Measurements from ENCODE around the gene AGAP3. TPM values are rescaled to one million over a fixed set of nuclear protein-coding genes. Genes with fewer than 3 reads are reported as not detected.

The AGAP3 gene
- total and polyA plus RNA-seq, 2 donors (not counting 1 experiment from before 2014, with no cell fraction given): 32.9 to 34.2 TPM

DNA sequence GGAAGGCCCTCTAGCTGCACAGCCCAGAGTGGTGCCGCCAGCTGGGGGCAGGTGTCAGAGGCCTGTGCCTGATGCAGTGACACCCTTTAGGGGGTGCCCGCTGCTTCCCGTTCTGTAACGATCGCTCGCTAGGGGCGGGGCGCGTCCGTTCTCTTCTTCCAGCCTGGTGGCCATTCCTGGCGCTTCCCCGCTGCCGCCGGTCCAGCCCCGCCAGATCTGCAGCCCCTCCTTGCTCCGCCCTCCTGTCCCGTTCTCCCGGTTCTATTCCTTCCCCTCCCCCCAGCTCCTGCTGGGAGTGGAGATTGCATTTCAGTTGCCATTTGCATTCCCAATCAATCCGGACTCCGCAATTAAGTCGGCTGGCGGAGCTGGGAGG, 39.2 kb downstream of the AGAP3 start:
- peak overlapping the region; percentile 26 for H2AFZ ChIP-seq (ENCODE audit: low read length)
- peak overlapping the region; percentile 23 for H3K9ac ChIP-seq (ENCODE audit: insufficient read depth, low read length)
- H3K4me1 ChIP-seq (ENCODE audit: control insufficient read depth, extremely low read depth, insufficient read depth, low read length): peaks cover 5% of the 10 kb centered on the region
- peaks cover 23% of the 10 kb centered on the region for H3K36me3 ChIP-seq (ENCODE audit: control insufficient read depth, insufficient read depth, low read length)
- H3K4me2 ChIP-seq (ENCODE audit: extremely low read depth, insufficient read depth, low read length): peak overlapping the region; percentile 90
- no peaks in the 10 kb centered on the region for H4K20me1 ChIP-seq (ENCODE audit: control insufficient read depth, extremely low read depth, insufficient read depth, low read length)
- peak overlapping the region; percentile 33 to 54 (median 42) for H3K4me3 ChIP-seq (replicated peaks in 1 of 4; ENCODE audit: control extremely low read depth in 1 of 4, insufficient read depth in 1 of 4, low read depth in 3 of 4, low read length in 4 of 4)
- H3K79me2 ChIP-seq (ENCODE audit: control insufficient read depth, insufficient read depth, low read length): no peaks in the 10 kb centered on the region
- no peaks in the 10 kb centered on the region for H3K27me3 ChIP-seq (ENCODE audit: control insufficient read depth, insufficient read depth, low read length)
- no peak overlapping the region for H3K27ac ChIP-seq (ENCODE audit: insufficient read depth, low read length)
- TF ChIP-seq, protein P1, sequence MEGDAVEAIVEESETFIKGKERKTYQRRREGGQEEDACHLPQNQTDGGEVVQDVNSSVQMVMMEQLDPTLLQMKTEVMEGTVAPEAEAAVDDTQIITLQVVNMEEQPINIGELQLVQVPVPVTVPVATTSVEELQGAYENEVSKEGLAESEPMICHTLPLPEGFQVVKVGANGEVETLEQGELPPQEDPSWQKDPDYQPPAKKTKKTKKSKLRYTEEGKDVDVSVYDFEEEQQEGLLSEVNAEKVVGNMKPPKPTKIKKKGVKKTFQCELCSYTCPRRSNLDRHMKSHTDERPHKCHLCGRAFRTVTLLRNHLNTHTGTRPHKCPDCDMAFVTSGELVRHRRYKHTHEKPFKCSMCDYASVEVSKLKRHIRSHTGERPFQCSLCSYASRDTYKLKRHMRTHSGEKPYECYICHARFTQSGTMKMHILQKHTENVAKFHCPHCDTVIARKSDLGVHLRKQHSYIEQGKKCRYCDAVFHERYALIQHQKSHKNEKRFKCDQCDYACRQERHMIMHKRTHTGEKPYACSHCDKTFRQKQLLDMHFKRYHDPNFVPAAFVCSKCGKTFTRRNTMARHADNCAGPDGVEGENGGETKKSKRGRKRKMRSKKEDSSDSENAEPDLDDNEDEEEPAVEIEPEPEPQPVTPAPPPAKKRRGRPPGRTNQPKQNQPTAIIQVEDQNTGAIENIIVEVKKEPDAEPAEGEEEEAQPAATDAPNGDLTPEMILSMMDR (conservative IDR thresholded peaks at IDR 0.05 in 1 of 2, IDR thresholded peaks at IDR 0.05 in 1 of 2; ENCODE audit: low read depth in 1 of 2, low read length in 2 of 2): peak in 1 of 2 donors; percentile 7
- TF ChIP-seq EZH2 (IDR thresholded peaks at IDR 0.05; ENCODE audit: low read length, missing control alignments): no peak
- DNase-seq (ENCODE audit: low read depth in 2 of 2): peak; percentile 26 to 37
- H3K9me3 ChIP-seq (ENCODE audit: control insufficient read depth, insufficient read depth, low read depth, low read length): no peaks in the 10 kb centered on the region

DNA sequence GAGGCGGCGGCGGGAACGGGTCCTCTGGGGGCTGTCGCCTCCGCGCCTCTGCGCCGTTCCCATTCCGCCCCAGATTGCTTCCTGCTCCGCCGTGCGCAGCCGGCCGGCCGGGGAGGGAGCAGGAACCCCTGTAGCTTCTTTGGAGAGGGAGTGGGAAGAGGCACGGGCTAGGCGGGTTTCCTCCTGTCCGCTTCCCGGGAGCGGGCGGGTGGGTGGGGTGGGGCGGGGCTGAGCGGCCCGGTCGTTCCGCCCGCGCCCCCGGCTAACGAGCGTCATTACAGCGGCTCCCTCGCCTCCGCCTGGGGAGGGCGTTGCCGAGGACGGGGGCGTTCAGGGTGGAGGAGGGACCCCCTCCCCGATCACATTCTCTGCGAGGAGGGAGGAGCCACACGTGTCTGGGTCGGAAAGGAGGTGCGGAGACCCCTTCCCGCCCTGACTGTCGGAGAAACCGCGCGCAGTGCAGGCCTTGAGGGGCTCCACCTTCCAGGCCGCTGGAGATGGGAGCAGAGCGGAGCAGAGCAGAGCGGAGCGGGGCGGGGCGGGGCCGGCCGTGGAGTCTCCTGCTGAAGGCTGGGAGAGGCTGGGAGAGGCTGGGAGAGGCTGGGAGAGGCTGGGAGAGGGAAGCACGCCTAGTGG, 39.7 kb downstream of the AGAP3 start:
- Histone ChIP-seq H3K4me3 (replicated peaks in 1 of 4; ENCODE audit: control extremely low read depth in 1 of 4, insufficient read depth in 1 of 4, low read depth in 3 of 4, low read length in 4 of 4) (peak overlapping the region; percentile 33 to 54 (median 42)), H3K9ac (ENCODE audit: insufficient read depth, low read length) (peak overlapping the region; percentile 23), H3K27ac (ENCODE audit: insufficient read depth, low read length) (no peak overlapping the region), H3K36me3 (ENCODE audit: control insufficient read depth, insufficient read depth, low read length) (peaks cover 22% of the 10 kb centered on the region), H2AFZ (ENCODE audit: low read length) (peak overlapping the region; percentile 26), H3K79me2 (ENCODE audit: control insufficient read depth, insufficient read depth, low read length) (no peaks in the 10 kb centered on the region), H3K9me3 (ENCODE audit: control insufficient read depth, insufficient read depth, low read depth, low read length) (no peaks in the 10 kb centered on the region), H4K20me1 (ENCODE audit: control insufficient read depth, extremely low read depth, insufficient read depth, low read length) (no peaks in the 10 kb centered on the region), H3K4me1 (ENCODE audit: control insufficient read depth, extremely low read depth, insufficient read depth, low read length) (peaks cover 5% of the 10 kb centered on the region), H3K27me3 (ENCODE audit: control insufficient read depth, insufficient read depth, low read length) (no peaks in the 10 kb centered on the region), H3K4me2 (ENCODE audit: extremely low read depth, insufficient read depth, low read length) (peak overlapping the region; percentile 90)
- peak in 1 of 2 donors; percentile 15 for DNase-seq (ENCODE audit: low read depth in 2 of 2)
- no peak for TF ChIP-seq EZH2 (IDR thresholded peaks at IDR 0.05; ENCODE audit: low read length, missing control alignments)
- TF ChIP-seq, protein P1 (conservative IDR thresholded peaks at IDR 0.05 in 1 of 2, IDR thresholded peaks at IDR 0.05 in 1 of 2; ENCODE audit: low read depth in 1 of 2, low read length in 2 of 2): no peak

- Histone ChIP-seq H3K36me3 (ENCODE audit: control insufficient read depth, insufficient read depth, low read length) (peaks cover 17% of the 10 kb centered on the region), H4K20me1 (ENCODE audit: control insufficient read depth, extremely low read depth, insufficient read depth, low read length) (no peaks in the 10 kb centered on the region), H3K4me1 (ENCODE audit: control insufficient read depth, extremely low read depth, insufficient read depth, low read length) (peaks cover 5% of the 10 kb centered on the region), H3K9me3 (ENCODE audit: control insufficient read depth, insufficient read depth, low read depth, low read length) (no peaks in the 10 kb centered on the region), H3K79me2 (ENCODE audit: control insufficient read depth, insufficient read depth, low read length) (no peaks in the 10 kb centered on the region), H3K27me3 (ENCODE audit: control insufficient read depth, insufficient read depth, low read length) (no peaks in the 10 kb centered on the region), H3K4me3 (replicated peaks in 1 of 4; ENCODE audit: control extremely low read depth in 1 of 4, insufficient read depth in 1 of 4, low read depth in 3 of 4, low read length in 4 of 4) (no peak overlapping the region), H3K27ac (ENCODE audit: insufficient read depth, low read length) (no peak overlapping the region), H3K4me2 (ENCODE audit: extremely low read depth, insufficient read depth, low read length) (no peak overlapping the region), H2AFZ (ENCODE audit: low read length) (no peak overlapping the region), H3K9ac (ENCODE audit: insufficient read depth, low read length) (no peak overlapping the region)
- TF ChIP-seq, protein P1 (conservative IDR thresholded peaks at IDR 0.05 in 1 of 2, IDR thresholded peaks at IDR 0.05 in 1 of 2; ENCODE audit: low read depth in 1 of 2, low read length in 2 of 2): no peak
- no peak for TF ChIP-seq EZH2 (IDR thresholded peaks at IDR 0.05; ENCODE audit: low read length, missing control alignments)
- DNase-seq (ENCODE audit: low read depth in 2 of 2): no peak
Measured at GRCh38 chr7:151126491-151127137, 40.3 kb downstream of the AGAP3 start.

Measured in fibroblast of lung (primary cell).